SK-N-SH (cell line): ENCODE measurements around the gene TCEA3. TPM values are rescaled to one million over a fixed set of nuclear protein-coding genes. Genes with fewer than 3 reads are reported as not detected.

Experiments used
- CTCF ChIA-PET: fragments of 300-600, 350-600 bp; formaldehyde crosslinking; extraction: SDS; loops from one replicate; lab custom pipeline; 2021; lab: Yijun Ruan, JAX
- POLR2A ChIA-PET: fragments of 350-600 bp; sonication (Branson Sonifier 250); formaldehyde crosslinking; extraction: SDS; loops from one replicate; lab custom pipeline; 2020; ENCODE audit warnings: antibody characterized with exemption, inconsistent platforms; lab: Yijun Ruan, JAX
- DNase-seq: peaks from one replicate; pipeline ENCODE4 v3.0.0; 2012
- H2AFZ ChIP-seq: fragments of 200-600 bp; sonication (generic); 2 replicates; pipeline ENCODE4 v1.8.1; 2016; ENCODE audit warnings: antibody characterized with exemption, mild to moderate bottlenecking, low read depth
- H3F3A ChIP-seq: fragments of 200-600 bp; sonication (generic); replicated peaks from 2 replicates; pipeline ENCODE3; 2016; ENCODE audit warnings: antibody characterized with exemption, mild to moderate bottlenecking; ENCODE audit not compliant: insufficient read depth
- H3K27ac ChIP-seq, 2 experiments: fragments of 200-500 bp in 1 of 2; fragments of 200-600 bp in 1 of 2; sonication (Bioruptor generic) in 1 of 2; sonication (generic), shearing (Covaris generic) in 1 of 2; 2 replicates each; pipeline versions ENCODE4 v1.5.1 to v1.6.1; 2014 to 2016; ENCODE audit warnings: low read depth in 2 of 2, inconsistent platforms in 1 of 2, low read length in 1 of 2, mild to moderate bottlenecking in 1 of 2, mixed read lengths in 1 of 2
- H3K27me3 ChIP-seq: fragments of 200-600 bp; sonication (generic), shearing (Covaris generic); 2 replicates; pipeline ENCODE4 v1.6.1; 2016; ENCODE audit warnings: mixed run types; ENCODE audit not compliant: insufficient read depth
- H3K36me3 ChIP-seq, 2 experiments: fragments of 200-500 bp in 1 of 2; fragments of 200-600 bp in 1 of 2; sonication (Bioruptor generic) in 1 of 2; sonication (generic) in 1 of 2; replicated peaks in 1 of 2; 2 replicates each; pipeline versions ENCODE3 to v1.5.1; 2014 to 2016; ENCODE audit warnings: low read length in 1 of 2, mild to moderate bottlenecking in 1 of 2; ENCODE audit not compliant: insufficient read depth in 2 of 2, control insufficient read depth in 1 of 2
- H3K4me1 ChIP-seq, 2 experiments: fragments of 200-500 bp in 1 of 2; fragments of 200-600 bp in 1 of 2; sonication (Bioruptor generic) in 1 of 2; sonication (generic), shearing (Covaris generic) in 1 of 2; 2 replicates each; pipeline versions ENCODE4 v1.5.1 to v1.6.1; 2014 to 2016; ENCODE audit warnings: low read depth in 1 of 2, low read length in 1 of 2, mixed run types in 1 of 2; ENCODE audit not compliant: insufficient read depth in 2 of 2, control insufficient read depth in 1 of 2
- H3K4me2 ChIP-seq: fragments of 200-600 bp; sonication (generic), shearing (Covaris generic); 2 replicates; pipeline ENCODE4 v1.6.1; 2017; ENCODE audit warnings: mixed run types
- H3K4me3 ChIP-seq, 2 experiments: fragments of 200-500 bp in 1 of 2; fragments of 200-600 bp in 1 of 2; sonication (Bioruptor generic) in 1 of 2; sonication (generic), shearing (Covaris generic) in 1 of 2; 2 replicates each; pipeline versions ENCODE4 v1.5.1 to v1.8.1; 2014 to 2016; ENCODE audit warnings: low read depth in 2 of 2, inconsistent platforms in 1 of 2, low read length in 1 of 2, mild to moderate bottlenecking in 1 of 2, mixed read lengths in 1 of 2, moderate library complexity in 1 of 2
- H3K79me2 ChIP-seq: fragments of 200-600 bp; sonication (generic); 2 replicates; pipeline ENCODE4 v1.8.1; 2017; ENCODE audit warnings: mild to moderate bottlenecking; ENCODE audit not compliant: insufficient read depth
- H3K9ac ChIP-seq: fragments of 200-600 bp; sonication (generic); 2 replicates; pipeline ENCODE4 v1.6.1; 2017; ENCODE audit warnings: mixed run types
- H3K9me2 ChIP-seq: fragments of 200-600 bp; sonication (generic); 2 replicates; pipeline ENCODE4 v1.6.1; 2017; ENCODE audit warnings: mixed run types
- H3K9me3 ChIP-seq: fragments of 200-600 bp; sonication (generic); 2 replicates; pipeline ENCODE4 v1.6.1; 2017; ENCODE audit warnings: mixed run types, mild to moderate bottlenecking, moderate library complexity
- H4K20me1 ChIP-seq: fragments of 200-600 bp; sonication (generic); 2 replicates; pipeline ENCODE4 v1.6.1; 2017; ENCODE audit warnings: mild to moderate bottlenecking, mixed run types; ENCODE audit not compliant: insufficient read depth
- CTCF ChIP-seq: fragments of 200-600 bp; sonication (generic); IDR thresholded peaks from 2 replicates; pipeline ENCODE4 v1.6.1; 2017; ENCODE audit warnings: antibody characterized with exemption, mild to moderate bottlenecking, moderate library complexity
- FOSL2 ChIP-seq: IDR thresholded peaks from 2 replicates; pipeline ENCODE4 v1.4.0; 2012; ENCODE audit warnings: low read depth, mild to moderate bottlenecking, moderate library complexity, borderline replicate concordance
- FOXJ3 ChIP-seq: sonication (generic); formaldehyde crosslinking; IDR thresholded peaks from 2 replicates; pipeline ENCODE4 v1.5.1; 2020; ENCODE audit warnings: mild to moderate bottlenecking, missing genetic modification reagents
- FOXM1 ChIP-seq: IDR thresholded peaks from 2 replicates; pipeline ENCODE4 v1.4.0; 2012; ENCODE audit warnings: low read depth, mild to moderate bottlenecking
- GATA2 ChIP-seq: sonication (generic); formaldehyde crosslinking; IDR thresholded peaks from 2 replicates; pipeline ENCODE4 v1.5.0; 2020; ENCODE audit warnings: mild to moderate bottlenecking, missing genetic modification reagents
- IRF3 ChIP-seq: fragments of 150-350 bp; IDR thresholded peaks from 2 replicates; pipeline ENCODE4 v1.6.1; 2016; ENCODE audit warnings: mild to moderate bottlenecking, low read depth, low read length
- JUND ChIP-seq: IDR thresholded peaks from 2 replicates; pipeline ENCODE4 v1.4.0; 2012
- NFIC ChIP-seq: IDR thresholded peaks from 2 replicates; pipeline ENCODE4 v1.4.0; 2012; ENCODE audit warnings: borderline replicate concordance
- NRF1 ChIP-seq: IDR thresholded peaks from 2 replicates; pipeline ENCODE4 v1.6.1; 2012; ENCODE audit warnings: low read depth, mild to moderate bottlenecking, low read length
- PBX3 ChIP-seq: IDR thresholded peaks from 2 replicates; pipeline ENCODE4; 2012
- RAD21 ChIP-seq: IDR thresholded peaks from 2 replicates; pipeline ENCODE4 v1.6.1; 2012; ENCODE audit warnings: mild to moderate bottlenecking, low read length
- REST ChIP-seq: IDR thresholded peaks from 2 replicates; pipeline ENCODE4 v1.6.1; 2012; ENCODE audit warnings: mild to moderate bottlenecking, low read depth, low read length, moderate library complexity
- RFX5 ChIP-seq: IDR thresholded peaks from 2 replicates; pipeline ENCODE4 v1.6.1; 2012; ENCODE audit warnings: mild to moderate bottlenecking, improper control_type of control experiment, low read length
- RXRA ChIP-seq: IDR thresholded peaks from 2 replicates; pipeline ENCODE4 v1.4.0; 2012; ENCODE audit warnings: low read depth, mild to moderate bottlenecking, borderline replicate concordance
- SMC3 ChIP-seq: IDR thresholded peaks from 2 replicates; pipeline ENCODE4 v1.6.1; 2012; ENCODE audit warnings: low read depth, low read length, improper control_type of control experiment
- TAF1 ChIP-seq: IDR thresholded peaks from 2 replicates; pipeline ENCODE4 v1.6.1; 2012; ENCODE audit warnings: low read depth, mild to moderate bottlenecking, low read length, moderate library complexity, borderline replicate concordance
- TCF12 ChIP-seq: IDR thresholded peaks from 2 replicates; pipeline ENCODE4 v1.4.0; 2012
- TEAD4 ChIP-seq: IDR thresholded peaks from 2 replicates; pipeline ENCODE4 v1.4.0; 2012; ENCODE audit warnings: mild to moderate bottlenecking, borderline replicate concordance; ENCODE audit not compliant: insufficient read depth
- USF2 ChIP-seq: fragments of 150-350 bp; IDR thresholded peaks from 2 replicates; pipeline ENCODE4 v1.6.1; 2017; ENCODE audit warnings: antibody characterized with exemption, low read length, low read depth, borderline replicate concordance
- YY1 ChIP-seq: IDR thresholded peaks from 2 replicates; pipeline ENCODE4 v1.4.0; 2012; ENCODE audit warnings: low read depth, mild to moderate bottlenecking
- ZBTB33 ChIP-seq: IDR thresholded peaks from 2 replicates; pipeline ENCODE4 v1.4.0; 2012; ENCODE audit warnings: low read depth, borderline replicate concordance
- WGBS: methylation state at CpG from one replicate; pipeline ENCODE4 v1.1.6; 2017; ENCODE audit warnings: low lambda C conversion rate; 5-methylcytosine and 5-hydroxymethylcytosine counted together
- polyA plus RNA-seq, 3 experiments: library from polyadenylated mRNA; depleted of rRNA; stranded (reverse); fragments of >200 nt; gene quantifications; 2 replicates each; pipeline ENCODE4 v1.2.3, GENCODE V29; 2012

TCEA3 gene
- polyA plus RNA-seq, 1 of the 3 experiments (the other 2 are of a cell fraction) = 1.1 TPM

- H3K36me3 ChIP-seq = peaks cover 23 to 33% of the 10 kb centered on the region in 2 experiments
- peak; percentile 97 for DNase-seq
- H3K79me2 ChIP-seq = peaks cover 61% of the 10 kb centered on the region
- no peaks in the 10 kb centered on the region for H4K20me1 ChIP-seq
- H3K9me3 ChIP-seq = peaks cover 19% of the 10 kb centered on the region; the same call in 1 of the 2 replicates
- peak overlapping the region; percentile 92 to 99 for H3K27ac ChIP-seq
- ChIA-PET CTCF (interaction anchor here (0.8 to 5.9 kb wide), 5 partner anchors 12 to 269 kb away, joined by 3 to 61 read pairs (median 6); partner anchors contain the start of gene HNRNPR), POLR2A (interaction anchor here (0.6 to 1.9 kb wide), 6 partner anchors 10 to 36 kb away, joined by 3 to 37 read pairs (median 3); partner anchors contain the start of gene HNRNPR)
- peak overlapping the region; percentile 98 for H2AFZ ChIP-seq
- peak overlapping the region; percentile 94 to 97 for H3K4me3 ChIP-seq
- H3K9me2 ChIP-seq = no peaks in the 10 kb centered on the region
- peaks cover 15 to 30% of the 10 kb centered on the region in 2 experiments for H3K4me1 ChIP-seq
- H3F3A ChIP-seq = peaks cover 15% of the 10 kb centered on the region
- no peaks in the 10 kb centered on the region for H3K27me3 ChIP-seq
- 0% methylated on average over 21 of the region's 41 CpGs for WGBS
- peak overlapping the region; percentile 94 for H3K9ac ChIP-seq
- peak overlapping the region; percentile 98 for H3K4me2 ChIP-seq
- TF ChIP-seq USF2 (no peak), TCF12 (no peak), FOXM1 (no peak), TEAD4 (no peak), JUND (no peak), NFIC (no peak), PBX3 (peak; percentile 98), FOXJ3 (CRISPR knock-in tag) (peak; percentile 45; the same call in 1 of the 2 replicates), RAD21 (no peak), ZBTB33 (no peak), RFX5 (no peak), YY1 (peak; percentile 31; the same call in 1 of the 2 replicates), TAF1 (no peak), REST (no peak), NRF1 (peak; percentile 81), SMC3 (no peak), GATA2 (CRISPR knock-in tag) (no peak), IRF3 (peak; percentile 72), CTCF (no peak), RXRA (no peak), FOSL2 (no peak)
These were observed 56.6 kb downstream of the TCEA3 start for GRCh38 chr1:23367791-23368561.
